Measurements from ENCODE around the gene DCDC2. TPM values are rescaled to one million over a fixed set of nuclear protein-coding genes. Genes with fewer than 3 reads are reported as not detected.

The DCDC2 gene
- total RNA-seq, 4 donors from 2014 or later = not detected

- H3K27me3 ChIP-seq = no peaks in the 10 kb centered on the region
- TF ChIP-seq EP300 (IDR thresholded peaks at IDR 0.05) (no peak), POLR2A (IDR thresholded peaks at IDR 0.05) (no peak)
- TF ChIP-seq, protein P1, sequence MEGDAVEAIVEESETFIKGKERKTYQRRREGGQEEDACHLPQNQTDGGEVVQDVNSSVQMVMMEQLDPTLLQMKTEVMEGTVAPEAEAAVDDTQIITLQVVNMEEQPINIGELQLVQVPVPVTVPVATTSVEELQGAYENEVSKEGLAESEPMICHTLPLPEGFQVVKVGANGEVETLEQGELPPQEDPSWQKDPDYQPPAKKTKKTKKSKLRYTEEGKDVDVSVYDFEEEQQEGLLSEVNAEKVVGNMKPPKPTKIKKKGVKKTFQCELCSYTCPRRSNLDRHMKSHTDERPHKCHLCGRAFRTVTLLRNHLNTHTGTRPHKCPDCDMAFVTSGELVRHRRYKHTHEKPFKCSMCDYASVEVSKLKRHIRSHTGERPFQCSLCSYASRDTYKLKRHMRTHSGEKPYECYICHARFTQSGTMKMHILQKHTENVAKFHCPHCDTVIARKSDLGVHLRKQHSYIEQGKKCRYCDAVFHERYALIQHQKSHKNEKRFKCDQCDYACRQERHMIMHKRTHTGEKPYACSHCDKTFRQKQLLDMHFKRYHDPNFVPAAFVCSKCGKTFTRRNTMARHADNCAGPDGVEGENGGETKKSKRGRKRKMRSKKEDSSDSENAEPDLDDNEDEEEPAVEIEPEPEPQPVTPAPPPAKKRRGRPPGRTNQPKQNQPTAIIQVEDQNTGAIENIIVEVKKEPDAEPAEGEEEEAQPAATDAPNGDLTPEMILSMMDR (IDR thresholded peaks at IDR 0.05) = peak in 4 of 5 experiments; percentile 32 to 57 (median 44)
- peak overlapping the region in 1 of 4 donors; percentile 11 for H3K4me3 ChIP-seq
- H3K27ac ChIP-seq = no peak overlapping the region
- no peaks in the 10 kb centered on the region for H3K36me3 ChIP-seq
- peaks cover 0 to 17% (median 6%) of the 10 kb centered on the region in 4 donors for H3K4me1 ChIP-seq
- no peaks in the 10 kb centered on the region for H3K9me3 ChIP-seq
- peak; percentile 31 to 71 for DNase-seq (ENCODE audit: low spot score in 2 of 2)
- WGBS, 2 donors = 3 to 5% methylated on average over 10 of the region's 10 CpGs
Measured at GRCh38 chr6:24283043-24283985, 74.5 kb downstream of the DCDC2 start.

DNA sequence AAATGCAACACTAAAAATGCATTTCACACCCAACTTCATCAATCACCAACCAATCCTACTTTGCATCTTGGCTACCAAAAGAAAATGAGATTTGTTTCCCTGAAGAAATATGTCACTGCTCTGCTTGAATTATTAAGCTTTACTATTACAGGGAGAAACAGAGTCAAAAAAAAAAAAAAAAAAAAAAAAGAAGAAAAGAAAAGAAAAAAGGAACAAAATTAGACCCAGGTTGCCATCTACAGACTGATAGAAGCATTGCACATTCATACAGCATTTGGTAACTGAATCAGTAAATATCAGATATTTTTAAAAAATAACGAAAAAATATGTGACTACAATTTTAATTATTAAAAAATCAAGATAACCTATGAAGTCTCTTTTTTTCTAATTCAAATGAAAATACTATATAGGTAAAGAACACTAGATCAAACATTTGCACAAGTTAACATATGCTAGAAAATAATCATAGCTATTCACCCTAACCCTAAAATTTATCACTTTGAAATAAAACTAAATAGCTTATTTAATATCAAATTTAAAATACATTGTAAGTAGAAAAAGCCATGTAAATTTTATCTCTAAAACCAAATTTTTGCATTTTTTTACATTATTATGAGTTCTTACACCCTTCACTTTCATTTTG, 83.3 kb downstream of the DCDC2 start:
- no peaks in the 10 kb centered on the region for H3K4me1 ChIP-seq
- no peaks in the 10 kb centered on the region for H3K27me3 ChIP-seq
- TF ChIP-seq POLR2A (IDR thresholded peaks at IDR 0.05) = no peak
- no peak for TF ChIP-seq EP300 (IDR thresholded peaks at IDR 0.05)
- TF ChIP-seq, protein P1 (IDR thresholded peaks at IDR 0.05) = peak in 3 of 5 experiments; percentile 15 to 40 (median 34)
- no peaks in the 10 kb centered on the region for H3K36me3 ChIP-seq
- no peaks in the 10 kb centered on the region for H3K9me3 ChIP-seq
- H3K4me3 ChIP-seq = no peak overlapping the region
- DNase-seq (ENCODE audit: low spot score in 2 of 2) = no peak
- H3K27ac ChIP-seq = no peak overlapping the region
- WGBS, 2 donors = 1 to 5% methylated on average over 1 of the region's 1 CpG

DNA sequence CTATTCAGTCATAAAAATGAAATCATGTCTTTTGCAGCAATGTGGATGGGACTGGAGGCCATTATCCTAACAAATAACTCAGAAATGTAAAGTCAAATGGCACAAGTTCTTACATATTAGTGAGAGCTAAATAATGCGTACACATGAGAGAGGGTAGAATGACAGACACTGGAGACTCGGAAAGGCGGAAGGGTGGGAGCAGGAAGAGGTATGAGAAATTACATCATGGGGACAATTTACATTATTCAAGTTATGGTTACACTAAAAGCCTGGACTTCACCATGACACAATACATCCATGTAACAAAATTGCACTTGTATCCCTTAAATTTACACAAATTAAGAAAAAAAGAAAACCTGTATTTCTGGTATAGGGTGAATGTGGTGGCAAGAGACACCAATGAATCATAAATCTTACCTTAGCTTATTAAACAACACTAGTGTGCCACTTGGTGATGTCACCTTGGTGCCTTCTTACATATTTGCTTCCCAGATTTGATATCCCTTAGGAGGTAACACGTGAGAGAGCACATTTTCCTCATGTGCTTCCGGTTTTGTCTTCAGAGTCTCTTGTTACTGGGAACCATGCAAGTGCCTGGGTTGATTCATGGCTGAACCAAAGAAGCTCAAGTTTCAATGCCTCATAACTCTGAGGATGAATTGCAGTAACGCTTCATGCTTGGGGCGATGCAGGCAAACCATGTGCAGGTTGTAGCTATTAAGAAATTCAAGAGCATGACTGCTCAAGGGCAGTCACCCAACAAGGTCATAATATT, 84.6 kb downstream of the DCDC2 start:
- 68 to 72% methylated on average over 7 of the region's 7 CpGs for WGBS, 2 donors
- TF ChIP-seq POLR2A (IDR thresholded peaks at IDR 0.05) = no peak
- TF ChIP-seq, protein P1 (IDR thresholded peaks at IDR 0.05) = no peak
- Histone ChIP-seq H3K27me3 (no peaks in the 10 kb centered on the region), H3K36me3 (no peaks in the 10 kb centered on the region), H3K4me3 (no peak overlapping the region), H3K9me3 (no peaks in the 10 kb centered on the region), H3K27ac (no peak overlapping the region), H3K4me1 (no peaks in the 10 kb centered on the region)
- no peak for DNase-seq (ENCODE audit: low spot score in 2 of 2)

GRCh38 chr6:24272553-24272952, 85.3 kb downstream of the DCDC2 start:
- H3K27me3 ChIP-seq = no peaks in the 10 kb centered on the region
- TF ChIP-seq EP300 (IDR thresholded peaks at IDR 0.05) (no peak), POLR2A (IDR thresholded peaks at IDR 0.05) (no peak)
- TF ChIP-seq, protein P1 (IDR thresholded peaks at IDR 0.05) = no peak
- no peaks in the 10 kb centered on the region for H3K36me3 ChIP-seq
- H3K4me3 ChIP-seq = no peak overlapping the region
- no peaks in the 10 kb centered on the region for H3K4me1 ChIP-seq
- no peak for DNase-seq (ENCODE audit: low spot score in 2 of 2)
- H3K27ac ChIP-seq = no peak overlapping the region
- no peaks in the 10 kb centered on the region for H3K9me3 ChIP-seq

All from tibial nerve (tissue), 4 donors.